ENCODE data around the gene CCM2. TPM values are rescaled to one million over a fixed set of nuclear protein-coding genes. Genes with fewer than 3 reads are reported as not detected.

The CCM2 gene
- total and polyA plus RNA-seq, 2 of the 8 experiments (the other 6 are each of a cell fraction or from before 2014, with no cell fraction given): 31.6 to 41.2 TPM

DNA sequence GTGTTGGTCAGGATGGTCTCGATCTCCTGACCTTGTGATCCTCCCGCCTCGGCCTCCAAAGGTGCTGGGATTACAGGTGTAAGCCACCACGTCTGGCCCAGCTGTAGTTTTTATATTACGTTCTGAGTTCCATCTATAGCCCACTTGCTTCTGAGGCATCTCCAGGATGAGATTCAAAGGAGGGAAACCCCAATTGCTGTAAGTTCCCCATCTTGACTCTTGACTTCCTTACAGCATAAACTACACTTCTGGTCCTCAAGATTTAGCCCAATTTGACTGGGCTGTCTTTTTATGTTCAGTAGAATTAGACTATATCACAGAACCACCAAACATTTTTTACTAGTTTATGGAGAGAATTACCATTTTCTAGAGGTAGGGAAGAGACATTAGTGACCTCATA lies 44.3 kb downstream of the CCM2 start:
- no peak overlapping the region for H2BK120ac ChIP-seq (replicated peaks; ENCODE audit: low read depth, low read length)
- no peak overlapping the region for H4K5ac ChIP-seq (ENCODE audit: insufficient read length, low read depth, low read length)
- H2BK15ac ChIP-seq (ENCODE audit: low read length): no peak overlapping the region
- no peak overlapping the region for H2BK12ac ChIP-seq (ENCODE audit: low read depth, low read length)
- FAIRE-seq (no peak), DNase-seq (ENCODE audit: low read depth in 1 of 2, low spot score in 2 of 2) (no peak)
- no peak for TF ChIP-seq TAF1 (IDR thresholded peaks at IDR 0.05; ENCODE audit: low read depth, low read length)
- TF ChIP-seq, protein P1, sequence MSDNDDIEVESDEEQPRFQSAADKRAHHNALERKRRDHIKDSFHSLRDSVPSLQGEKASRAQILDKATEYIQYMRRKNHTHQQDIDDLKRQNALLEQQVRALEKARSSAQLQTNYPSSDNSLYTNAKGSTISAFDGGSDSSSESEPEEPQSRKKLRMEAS (IDR thresholded peaks at IDR 0.05): no peak
- no peak for TF ChIP-seq CEBPB (IDR thresholded peaks at IDR 0.05; ENCODE audit: low read depth, low read length)
- TF ChIP-seq TCF12 (IDR thresholded peaks at IDR 0.05; ENCODE audit: low read depth, low read length): no peak
- TF ChIP-seq TAF7 (optimal IDR thresholded peaks at IDR 0.05; ENCODE audit: borderline replicate concordance, low read depth, low read length): no peak
- TF ChIP-seq POLR2AphosphoS5 (IDR thresholded peaks at IDR 0.05; ENCODE audit: low read depth, low read length): no peak
- TF ChIP-seq EGR1 (IDR thresholded peaks at IDR 0.05; ENCODE audit: borderline replicate concordance, low read depth, low read length): no peak
- no peak overlapping the region for H3K4me2 ChIP-seq (ENCODE audit: insufficient read depth in 1 of 2, low read depth in 2 of 2, low read length in 2 of 2)
- peaks cover 0 to 7% (median 4%) of the 10 kb centered on the region in 4 experiments; a peak in 3 of 8 replicates for H3K36me3 ChIP-seq (ENCODE audit: control insufficient read depth in 2 of 4, insufficient read depth in 4 of 4, low read length in 3 of 4)
- no peaks in the 10 kb centered on the region for H3K23me2 ChIP-seq (ENCODE audit: low read depth, low read length)
- H3K56ac ChIP-seq (replicated peaks; ENCODE audit: insufficient read length, low read depth, low read length): no peak overlapping the region
- H2BK20ac ChIP-seq (ENCODE audit: low read length): no peak overlapping the region
- H3K23ac ChIP-seq (ENCODE audit: insufficient read length): no peak overlapping the region
- 75% methylated on average over 5 of the region's 5 CpGs; no CpG with 5 or more reads in 1 of the 2 experiments for WGBS, 2 experiments (ENCODE audit: extremely low coverage in 1 of 2, insufficient coverage in 1 of 2, insufficient read length in 1 of 2, insufficient replicate concordance in 2 of 2, low coverage in 1 of 2, low lambda C conversion rate in 2 of 2, missing lambda C conversion rate in 1 of 2)
- ChIA-PET CTCF (ENCODE audit: partially characterized antibody) (interaction anchor here (1.3 kb wide), 1 partner anchor 28 kb away, joined by 3 read pairs; no protein-coding TSS in a partner anchor), POLR2A (ENCODE audit: partially characterized antibody) (no interaction called here)
- H4K91ac ChIP-seq (replicated peaks; ENCODE audit: insufficient read length, low read length): no peak overlapping the region
- H3K9ac ChIP-seq (replicated peaks in 1 of 4; ENCODE audit: extremely low read depth in 1 of 4, low read depth in 3 of 4, low read length in 3 of 4): no peak overlapping the region
- H3K4me1 ChIP-seq (replicated peaks in 1 of 4; ENCODE audit: control insufficient read depth in 3 of 4, insufficient read depth in 4 of 4, low read length in 3 of 4): no peaks in the 10 kb centered on the region
- H3K18ac ChIP-seq (ENCODE audit: extremely low read depth, low read length): no peak overlapping the region
- no peak overlapping the region for H2BK5ac ChIP-seq (ENCODE audit: low read depth, low read length)
- H4K20me1 ChIP-seq (replicated peaks in 1 of 2; ENCODE audit: control insufficient read depth in 1 of 2, insufficient read depth in 2 of 2, low read length in 2 of 2): peaks cover 0 to 3% of the 10 kb centered on the region in 2 experiments
- no peak overlapping the region for H4K8ac ChIP-seq (ENCODE audit: extremely low read depth, insufficient read depth, low read length)
- no peaks in the 10 kb centered on the region for H3K79me2 ChIP-seq (ENCODE audit: control insufficient read depth in 1 of 2, insufficient read depth in 2 of 2, low read length in 2 of 2)
- no peak overlapping the region for H3K27ac ChIP-seq (ENCODE audit: low read depth, low read length)
- no peaks in the 10 kb centered on the region for H3K9me3 ChIP-seq (ENCODE audit: insufficient read depth in 2 of 2, low read depth in 1 of 2, low read length in 1 of 2)
- no peak overlapping the region for H3K14ac ChIP-seq (ENCODE audit: insufficient read length)
- no peaks in the 10 kb centered on the region for H3K27me3 ChIP-seq (replicated peaks in 1 of 4; ENCODE audit: control insufficient read depth in 3 of 4, extremely low read depth in 1 of 4, insufficient read depth in 3 of 4, low read length in 3 of 4)
- no peak overlapping the region for H3K4me3 ChIP-seq (ENCODE audit: extremely low read depth in 1 of 4, insufficient read depth in 2 of 4, low read depth in 3 of 4, low read length in 4 of 4)
- no peak overlapping the region for H2AK5ac ChIP-seq (ENCODE audit: low read depth, low read length)
- no peak overlapping the region for H2AFZ ChIP-seq (ENCODE audit: low read length)
- no peak overlapping the region for H3K4ac ChIP-seq (replicated peaks; ENCODE audit: insufficient read length, low read depth, low read length)
- H3K79me1 ChIP-seq (ENCODE audit: low read depth, low read length): no peaks in the 10 kb centered on the region

Measured in H1 (cell line).